Prostate gland (tissue), 2 donors: ENCODE measurements around the gene PIP5K1A. TPM values are rescaled to one million over a fixed set of nuclear protein-coding genes. Genes with fewer than 3 reads are reported as not detected.

Experiments used
- DNase-seq: peaks from one replicate; pipeline ENCODE4 v3.0.0-alpha.2; 2019; ENCODE audit warnings: low spot score
- H3K27ac ChIP-seq, 2 donors: fragments of 200-600 bp; sonication (generic); 2 replicates each; pipeline ENCODE4 v1.5.1; 2017 to 2019
- H3K27me3 ChIP-seq: fragments of 200-600 bp; sonication (generic); replicated peaks from 2 replicates; pipeline ENCODE4 v1.5.1; 2019; ENCODE audit not compliant: insufficient read depth
- H3K36me3 ChIP-seq, 2 donors: fragments of 200-600 bp; sonication (generic); 1 replicate in 1 of 2; 2 replicates in 1 of 2; pipeline versions ENCODE4 v1.5.1 to v1.8.1; 2017 to 2019
- H3K4me1 ChIP-seq: fragments of 200-600 bp; sonication (generic); replicated peaks from 2 replicates; pipeline ENCODE4 v1.5.1; 2019
- H3K4me3 ChIP-seq, 2 donors: fragments of 200-600 bp; sonication (generic); 2 replicates each; pipeline ENCODE4 v1.5.1; 2017 to 2019
- H3K9me3 ChIP-seq: fragments of 200-600 bp; sonication (generic); 2 replicates; pipeline ENCODE4 v1.5.1; 2017
- CTCF ChIP-seq, 4 experiments: fragments of 200-600 bp in 2 of 4; fragments of 450-650 bp in 2 of 4; sonication (generic) in 2 of 4; IDR thresholded peaks; 1 replicate in 3 of 4; 2 replicates in 1 of 4; pipeline ENCODE4 v1.5.1; 2016 to 2019; ENCODE audit warnings: antibody characterized with exemption in 4 of 4, mild to moderate bottlenecking in 2 of 4, moderate library complexity in 2 of 4
- POLR2A ChIP-seq: fragments of 450-650 bp; IDR thresholded peaks from one replicate; pipeline ENCODE4 v1.6.1; 2016; ENCODE audit warnings: antibody characterized with exemption, mild to moderate bottlenecking
- POLR2AphosphoS5 ChIP-seq: sonication (generic); formaldehyde crosslinking; IDR thresholded peaks from one replicate; pipeline ENCODE4 v1.6.1; 2017; ENCODE audit warnings: antibody characterized with exemption
- WGBS: methylation state at CpG from one replicate; pipeline ENCODE4 v1.1.5; 2018; 5-methylcytosine and 5-hydroxymethylcytosine counted together
- intact Hi-C: fragments of 100-400 bp; cut with DNase I; formaldehyde crosslinking; loops from one replicate; pipeline ENCODE4 v1.14.2; 2022
- total RNA-seq, 2 donors: library from RNA; depleted of rRNA; stranded (reverse); fragments of >200 nt; gene quantifications; one replicate each; pipeline ENCODE4 v1.1.0, GENCODE V29; 2016

The PIP5K1A gene
- total RNA-seq, 2 donors from 2014 or later = 40.2 to 96.7 TPM

- intact Hi-C loops = no loop called here
- Histone ChIP-seq H3K36me3 (peaks cover 9 to 19% of the 10 kb centered on the region in 2 donors), H3K27ac (no peak overlapping the region), H3K4me1 (no peaks in the 10 kb centered on the region), H3K27me3 (no peaks in the 10 kb centered on the region), H3K9me3 (no peaks in the 10 kb centered on the region), H3K4me3 (no peak overlapping the region)
- 90% methylated on average over 22 of the region's 22 CpGs for WGBS
- TF ChIP-seq POLR2A (no peak), POLR2AphosphoS5 (no peak), CTCF (IDR thresholded peaks at IDR 0.05) (no peak)
- no peak for DNase-seq
These were observed 89.6 kb downstream of the PIP5K1A start for GRCh38 chr1:151287767-151288500.

- DNase-seq = no peak
- Histone ChIP-seq H3K36me3 (peaks cover 15 to 23% of the 10 kb centered on the region in 2 donors), H3K27ac (no peak overlapping the region), H3K4me1 (no peaks in the 10 kb centered on the region), H3K9me3 (no peaks in the 10 kb centered on the region), H3K27me3 (no peaks in the 10 kb centered on the region), H3K4me3 (no peak overlapping the region)
- WGBS = 81% methylated on average over 14 of the region's 14 CpGs
- no peak for TF ChIP-seq CTCF (IDR thresholded peaks at IDR 0.05)
- TF ChIP-seq POLR2AphosphoS5 = no peak
- no peak for TF ChIP-seq POLR2A
- intact Hi-C loops = no loop called here
These were observed 90.2 kb downstream of the PIP5K1A start for GRCh38 chr1:151288502-151288901.

DNA sequence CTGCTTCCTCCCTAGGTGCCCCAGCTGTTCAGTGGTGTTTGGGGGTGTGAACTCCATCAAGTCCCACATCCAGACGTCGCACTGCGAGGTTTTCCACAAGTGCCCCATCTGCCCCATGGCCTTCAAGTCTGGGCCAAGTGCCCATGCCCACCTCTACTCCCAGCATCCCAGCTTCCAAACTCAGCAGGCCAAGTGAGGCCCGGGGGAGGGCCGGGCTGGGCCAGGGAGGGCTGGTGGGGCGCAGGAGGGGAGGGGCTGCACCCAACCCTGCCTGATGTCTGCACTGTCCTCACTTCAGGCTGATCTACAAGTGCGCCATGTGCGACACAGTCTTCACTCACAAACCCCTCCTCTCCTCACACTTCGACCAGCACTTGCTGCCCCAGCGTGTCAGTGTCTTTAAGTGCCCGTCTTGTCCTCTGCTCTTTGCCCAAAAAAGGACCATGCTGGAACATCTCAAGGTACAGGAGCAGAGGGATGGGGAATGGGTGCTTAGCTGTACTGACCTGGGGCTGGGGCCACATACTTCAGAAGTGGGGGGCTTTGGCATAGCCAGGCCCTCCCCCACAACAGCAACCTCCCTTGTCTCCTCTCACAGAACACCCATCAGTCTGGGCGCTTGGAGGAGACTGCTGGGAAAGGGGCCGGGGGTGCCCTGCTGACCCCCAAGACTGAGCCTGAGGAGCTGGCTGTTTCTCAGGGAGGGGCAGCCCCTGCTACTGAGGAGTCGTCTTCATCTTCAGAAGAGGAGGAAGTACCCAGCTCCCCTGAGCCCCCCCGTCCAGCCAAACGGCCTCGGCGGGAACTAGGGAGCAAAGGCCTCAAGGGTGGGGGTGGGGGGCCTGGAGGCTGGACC, 91.0 kb downstream of the PIP5K1A start:
- intact Hi-C loops = no loop called here
- Histone ChIP-seq H3K27me3 (no peaks in the 10 kb centered on the region), H3K9me3 (no peaks in the 10 kb centered on the region), H3K27ac (no peak overlapping the region), H3K36me3 (peaks cover 17 to 26% of the 10 kb centered on the region in 2 donors), H3K4me1 (no peaks in the 10 kb centered on the region), H3K4me3 (no peak overlapping the region)
- no peak for TF ChIP-seq CTCF (IDR thresholded peaks at IDR 0.05)
- no peak for TF ChIP-seq POLR2A
- no peak for TF ChIP-seq POLR2AphosphoS5
- 72% methylated on average over 18 of the region's 18 CpGs for WGBS
- no peak for DNase-seq

DNA sequence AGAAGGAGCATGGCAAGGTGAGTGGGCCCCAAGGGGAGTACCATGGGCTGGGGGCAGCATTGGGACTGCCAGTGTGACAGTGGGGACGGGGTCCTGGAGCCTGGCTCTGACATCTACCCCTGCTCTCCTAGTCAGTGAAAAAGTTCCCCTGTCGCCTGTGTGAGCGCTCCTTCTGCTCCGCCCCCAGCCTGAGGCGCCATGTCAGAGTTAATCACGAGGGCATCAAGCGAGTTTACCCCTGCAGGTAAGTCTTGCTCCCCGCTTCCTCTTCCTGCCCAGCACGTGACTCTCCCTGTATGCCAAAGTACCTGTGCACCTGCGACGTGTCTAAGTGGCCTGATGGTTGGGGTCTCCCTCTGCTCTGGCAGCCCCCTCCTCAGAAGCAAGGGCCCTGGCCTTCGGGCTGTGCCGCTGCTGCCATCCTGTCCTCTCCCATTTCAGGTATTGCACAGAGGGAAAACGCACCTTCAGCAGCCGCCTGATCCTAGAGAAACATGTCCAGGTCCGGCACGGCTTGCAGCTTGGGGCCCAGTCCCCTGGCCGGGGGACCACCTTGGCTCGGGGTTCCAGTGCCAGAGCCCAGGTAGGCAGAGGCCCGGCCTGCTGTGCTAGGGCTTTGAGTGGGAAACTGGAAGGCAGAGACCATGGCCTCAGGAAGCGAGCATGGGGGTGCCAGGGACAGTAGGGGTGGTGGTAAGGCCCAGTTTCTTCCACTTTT, 91.8 kb downstream of the PIP5K1A start:
- intact Hi-C loops = no loop called here
- Histone ChIP-seq H3K36me3 (peaks cover 17 to 34% of the 10 kb centered on the region in 2 donors), H3K4me1 (no peaks in the 10 kb centered on the region), H3K4me3 (no peak overlapping the region), H3K27me3 (no peaks in the 10 kb centered on the region), H3K27ac (no peak overlapping the region), H3K9me3 (no peaks in the 10 kb centered on the region)
- TF ChIP-seq POLR2A (no peak), CTCF (IDR thresholded peaks at IDR 0.05) (no peak), POLR2AphosphoS5 (no peak)
- 80% methylated on average over 21 of the region's 21 CpGs for WGBS
- DNase-seq = no peak
